ENCODE data around the gene LRRC4. TPM values are rescaled to one million over a fixed set of nuclear protein-coding genes. Genes with fewer than 3 reads are reported as not detected.

The LRRC4 gene
- total RNA-seq, 1 donor from 2014 or later, result 3.8 TPM

DNA sequence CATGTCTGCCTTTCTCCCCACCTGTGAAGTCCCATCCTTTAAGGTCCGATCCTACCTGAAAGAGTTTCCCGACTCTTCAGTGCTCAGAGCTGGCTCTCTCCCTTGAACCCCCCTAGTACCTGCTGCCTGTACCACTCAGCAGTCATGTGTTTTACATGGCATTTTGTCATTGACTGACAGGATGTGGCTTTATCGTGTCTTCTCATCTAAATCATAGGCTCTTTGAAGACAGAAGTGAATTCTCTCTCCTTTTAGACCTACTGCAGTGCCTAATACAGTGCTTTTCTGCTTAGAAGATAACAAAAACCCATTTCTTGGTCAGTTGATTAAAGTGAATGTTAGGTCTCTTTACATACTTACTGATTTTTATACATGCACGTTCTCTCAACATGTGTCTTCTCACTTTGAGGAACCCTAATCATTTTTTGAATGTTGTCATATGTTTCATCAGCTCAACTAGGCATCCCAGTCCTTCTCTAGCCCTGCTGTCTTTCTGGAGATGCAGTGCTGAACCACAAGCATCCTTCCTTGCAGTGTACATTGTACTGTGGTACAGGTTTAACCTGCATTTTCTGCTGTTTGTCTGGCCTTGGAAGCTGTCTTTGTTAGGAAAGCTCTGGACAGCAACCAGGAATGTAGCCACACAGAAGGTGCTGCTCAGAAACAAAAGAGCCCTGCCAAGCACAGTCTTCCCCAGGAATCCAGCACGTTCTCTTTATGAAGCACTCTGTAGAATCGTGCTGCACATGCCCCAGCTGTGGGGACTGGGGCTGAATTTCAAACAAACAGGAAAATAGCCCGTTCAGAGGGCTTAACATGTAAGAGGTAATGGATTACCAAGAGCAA is 28.1 kb upstream of the LRRC4 start:
- no peak for DNase-seq (ENCODE audit: low spot score)

DNA sequence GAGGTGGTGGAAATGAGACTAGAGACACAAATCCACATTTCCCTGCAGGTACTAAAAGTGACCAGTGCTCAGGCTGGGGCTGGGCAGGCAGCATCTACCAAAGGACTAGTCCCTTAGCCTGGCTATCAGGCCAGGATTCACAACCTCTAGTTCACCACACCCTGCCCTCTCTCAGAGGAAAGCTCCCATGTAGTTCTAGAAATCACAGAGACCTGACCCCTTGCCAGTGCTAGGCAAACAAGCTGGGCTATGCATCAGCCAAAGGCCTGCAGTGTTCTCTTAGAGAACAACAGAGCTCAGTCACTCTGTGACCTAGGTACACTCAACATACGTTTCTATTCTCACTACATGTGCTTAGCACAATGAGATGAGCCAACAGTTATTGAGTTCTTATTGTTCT is 26.7 kb upstream of the LRRC4 start:
- no peak for DNase-seq (ENCODE audit: low spot score)

DNA sequence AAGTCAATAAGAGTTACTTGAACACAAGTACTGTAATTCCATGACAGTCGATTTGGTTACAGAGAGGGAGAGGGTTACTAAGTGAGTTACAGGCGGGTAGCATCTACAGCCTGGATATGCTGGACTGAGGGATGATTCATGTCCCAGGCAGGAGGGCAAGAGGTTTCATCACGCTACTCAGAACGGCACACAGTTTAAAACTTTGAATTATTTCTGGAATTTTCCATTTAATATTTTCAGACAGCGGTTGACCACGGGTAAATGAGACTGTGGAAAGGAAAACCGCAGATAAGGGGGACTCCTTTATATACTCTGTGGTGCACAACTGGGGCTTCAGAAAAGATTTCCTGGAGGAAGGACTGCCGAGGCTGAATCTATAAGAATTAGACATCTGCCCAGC is 25.7 kb upstream of the LRRC4 start:
- DNase-seq (ENCODE audit: low spot score), result no peak

DNA sequence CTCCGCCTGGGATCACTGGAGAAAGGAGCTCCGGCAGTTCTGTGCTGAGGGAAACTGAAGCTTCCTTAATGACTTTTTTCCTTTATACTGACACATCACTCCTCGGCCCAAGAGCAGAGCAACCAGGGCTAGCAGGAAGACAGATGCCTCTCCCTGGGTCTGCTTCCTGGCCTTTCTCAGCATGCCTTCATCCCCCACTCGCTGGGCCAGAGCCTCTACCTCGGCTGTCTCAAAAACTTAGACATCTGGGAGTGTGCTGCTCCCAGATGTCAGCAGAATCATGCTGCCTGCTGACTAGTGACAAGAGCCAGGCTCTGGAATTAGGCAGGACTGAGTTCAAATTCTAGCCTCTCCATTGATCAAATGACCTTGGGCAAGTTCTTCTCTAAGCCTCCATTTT is 24.4 kb upstream of the LRRC4 start:
- no peak for DNase-seq (ENCODE audit: low spot score)

DNA sequence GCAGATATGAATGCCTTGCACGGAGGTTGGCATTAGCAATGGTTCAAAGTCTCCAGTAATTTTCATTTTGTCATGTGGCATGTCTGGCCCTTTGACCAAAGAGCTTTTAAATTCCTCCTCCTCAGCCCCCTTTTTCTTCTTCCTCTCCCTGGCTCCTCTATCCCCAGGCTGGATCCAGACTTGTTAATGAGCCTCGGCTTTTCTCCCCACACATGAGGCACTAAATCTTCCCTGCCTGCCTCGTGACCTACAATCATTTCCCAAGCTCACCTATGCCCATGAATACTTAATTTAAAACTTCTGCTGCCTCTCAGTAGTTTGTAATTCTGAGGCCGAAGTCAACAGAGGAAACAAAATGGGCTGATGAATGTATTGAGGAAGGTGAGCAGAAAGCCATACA is 23.3 kb upstream of the LRRC4 start:
- DNase-seq (ENCODE audit: low spot score), result no peak

DNA sequence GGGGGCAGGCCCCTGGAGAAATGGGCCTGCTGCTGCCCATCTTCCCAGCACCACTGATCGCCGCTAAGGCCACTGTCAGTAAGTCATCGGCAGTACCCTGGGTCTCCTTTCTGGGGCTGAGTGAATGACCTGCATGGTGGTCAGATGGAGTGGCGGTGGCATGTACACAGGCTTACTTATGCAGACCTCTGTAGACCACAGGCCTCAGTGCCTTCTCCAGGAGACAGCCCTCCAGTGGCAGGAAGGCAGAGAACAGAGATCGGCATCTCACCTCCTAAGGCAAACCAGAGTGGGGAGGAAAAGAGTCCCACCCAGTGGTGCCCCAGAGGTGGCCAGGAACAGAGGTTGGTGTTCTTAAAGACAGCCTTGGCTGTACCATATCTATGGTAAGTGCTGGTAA is 22.8 kb upstream of the LRRC4 start:
- DNase-seq (ENCODE audit: low spot score), result no peak

DNA sequence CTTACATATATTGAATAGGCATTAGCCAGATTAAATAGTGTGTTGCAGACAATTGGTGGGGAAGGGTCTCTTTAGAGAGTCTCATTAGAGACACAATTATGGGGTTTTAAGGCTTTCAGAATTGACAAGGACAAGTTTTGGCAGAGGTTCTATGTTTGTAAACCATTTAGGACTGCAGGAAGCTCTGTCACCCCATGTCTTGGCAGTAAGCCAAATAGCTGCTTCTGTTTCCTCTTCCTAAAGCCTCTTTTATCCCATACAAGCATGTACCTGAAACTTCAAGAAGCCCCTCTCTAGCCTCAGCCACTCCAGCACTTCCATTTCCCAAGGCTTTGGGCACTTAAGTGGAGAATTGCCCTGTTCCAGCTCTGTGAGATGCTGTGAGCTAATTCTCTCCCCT is 21.8 kb upstream of the LRRC4 start:
- DNase-seq (ENCODE audit: low spot score), result no peak

DNA sequence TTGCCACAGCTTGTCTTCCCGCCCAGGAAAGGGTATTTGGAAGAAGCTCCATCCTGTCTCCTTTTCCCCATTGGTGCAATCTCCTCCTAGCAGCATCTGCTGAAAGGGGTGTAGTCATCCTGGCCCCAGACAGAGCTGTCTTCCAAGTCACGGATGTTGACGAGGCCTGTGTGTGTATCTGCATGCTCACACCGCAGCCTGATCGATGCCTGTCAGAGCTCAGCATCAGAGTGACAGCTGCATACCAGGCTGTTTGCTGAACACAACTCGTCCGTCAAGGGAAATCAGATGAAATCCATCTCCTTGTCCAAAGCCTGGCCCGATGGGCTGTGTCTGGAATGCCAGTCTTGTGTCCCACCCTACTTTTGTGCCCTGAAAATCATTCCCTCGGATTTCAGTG is 21.2 kb upstream of the LRRC4 start:
- no peak for DNase-seq (ENCODE audit: low spot score)

DNA sequence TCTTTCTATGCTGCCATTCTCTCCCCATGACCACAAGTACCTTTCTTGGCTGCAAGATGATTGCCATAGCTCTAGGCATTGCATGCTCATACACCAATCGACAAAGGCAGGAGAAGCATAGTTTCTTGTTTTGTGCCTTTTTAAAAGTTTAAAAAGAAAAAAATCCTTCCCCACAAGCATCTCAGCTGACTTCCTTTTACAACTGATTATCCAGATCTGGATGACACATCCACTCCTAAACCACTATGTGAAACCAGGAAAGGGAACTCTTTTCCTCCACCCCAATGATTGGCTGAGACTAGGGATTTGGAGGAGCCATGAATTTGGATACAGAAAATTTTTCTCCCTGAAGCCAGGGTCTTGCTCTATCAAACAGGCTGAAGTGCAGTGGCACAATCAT is 14.5 kb upstream of the LRRC4 start:
- DNase-seq (ENCODE audit: low spot score), result no peak

DNA sequence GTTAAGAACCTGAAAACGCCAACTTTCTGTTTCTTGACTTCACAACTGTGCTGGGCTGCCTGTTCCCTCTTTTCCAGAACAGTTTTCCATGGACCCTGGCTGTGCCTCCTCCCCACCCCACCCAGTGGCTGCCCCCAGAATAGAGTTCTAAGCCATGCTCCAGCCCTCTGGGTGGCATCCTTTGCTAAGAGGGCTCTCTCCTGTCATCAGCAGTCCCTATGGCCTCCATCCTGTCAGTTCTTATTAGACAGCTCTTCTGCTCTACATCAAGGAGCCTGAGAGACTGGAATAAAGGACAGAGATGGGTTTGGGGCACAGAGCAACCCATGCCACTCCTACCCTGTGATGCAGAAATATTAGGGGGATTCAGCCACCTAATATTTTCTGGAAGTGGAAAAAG is 13.9 kb upstream of the LRRC4 start:
- DNase-seq (ENCODE audit: low spot score), result no peak

DNA sequence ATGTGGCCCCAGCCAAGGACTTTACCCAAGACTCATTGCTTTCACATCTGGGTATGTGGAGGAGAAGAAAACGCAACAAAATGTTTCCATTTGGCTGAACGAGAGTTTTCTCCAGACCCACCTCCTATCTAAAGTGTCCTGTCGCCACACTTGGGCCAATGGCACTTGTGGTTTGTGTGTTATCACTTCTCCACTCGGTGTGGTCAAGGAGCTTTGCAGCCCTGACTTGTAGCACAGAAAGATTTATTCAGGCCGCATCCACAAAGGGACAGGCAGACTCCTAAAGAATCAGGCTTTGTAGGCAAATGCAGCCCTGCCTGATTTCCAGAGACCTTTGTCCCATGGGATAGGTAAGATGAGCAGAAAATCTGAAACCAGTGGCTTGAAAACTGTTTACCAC is 12.8 kb upstream of the LRRC4 start:
- DNase-seq (ENCODE audit: low spot score), result no peak

DNA sequence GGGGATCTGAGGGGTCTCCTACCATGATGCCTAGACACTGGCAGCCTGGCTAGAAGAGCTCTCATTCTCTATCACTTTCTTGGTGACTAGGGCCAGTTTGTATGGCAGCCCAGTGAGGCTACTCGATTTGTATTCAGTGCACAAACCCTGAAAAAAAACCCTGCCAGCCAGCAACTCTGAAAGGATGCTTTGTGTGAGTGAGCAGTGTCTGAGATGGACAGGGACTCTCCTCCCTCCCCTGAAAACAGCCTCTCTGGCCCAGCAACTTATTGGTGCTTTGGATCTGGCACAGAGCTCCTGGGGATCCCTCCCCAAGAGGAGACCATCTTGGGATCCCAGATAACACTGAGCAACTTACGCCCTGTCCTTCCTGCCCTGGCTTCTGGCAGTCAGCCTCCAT is 10.8 kb upstream of the LRRC4 start:
- DNase-seq (ENCODE audit: low spot score), result no peak

DNA sequence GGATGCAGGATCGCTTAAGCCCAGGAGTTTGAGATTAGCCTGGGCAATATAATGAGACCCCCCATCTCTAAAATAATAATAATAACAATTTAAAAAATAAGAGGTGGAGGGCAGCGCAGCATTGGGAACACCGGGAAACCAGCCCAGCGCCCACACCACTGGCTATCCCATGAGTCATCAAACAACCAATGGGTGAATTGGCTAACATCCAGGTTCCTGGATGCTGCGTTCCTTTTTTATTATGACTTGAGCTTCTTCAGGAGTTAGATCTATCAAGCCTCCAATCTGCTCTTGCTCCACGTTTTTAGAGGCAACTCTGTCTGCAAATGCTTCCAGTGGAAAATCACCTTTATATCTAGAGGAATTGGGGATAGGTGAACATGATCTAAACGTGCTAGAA is 10.0 kb upstream of the LRRC4 start:
- no peak for DNase-seq (ENCODE audit: low spot score)

DNA sequence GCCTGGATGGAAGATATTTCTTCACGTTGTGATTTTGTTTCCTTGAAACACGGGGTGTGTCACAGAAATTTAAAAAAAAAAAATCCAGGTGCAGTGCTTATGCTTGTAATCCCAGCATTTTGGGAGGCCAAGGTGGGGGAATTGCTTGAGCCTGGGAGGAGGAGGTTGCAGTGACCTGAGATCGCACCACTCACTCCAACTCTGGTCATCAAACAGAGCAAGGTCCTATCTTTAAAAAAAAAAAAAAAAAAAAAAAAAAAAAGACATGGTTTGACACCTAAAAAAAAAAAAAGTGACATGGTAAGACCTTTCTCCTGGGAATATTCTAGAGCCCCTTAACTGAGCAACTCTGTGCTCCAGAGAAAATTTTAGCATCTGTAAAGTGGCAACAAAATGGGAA is 9.0 kb upstream of the LRRC4 start:
- DNase-seq (ENCODE audit: low spot score), result no peak

DNA sequence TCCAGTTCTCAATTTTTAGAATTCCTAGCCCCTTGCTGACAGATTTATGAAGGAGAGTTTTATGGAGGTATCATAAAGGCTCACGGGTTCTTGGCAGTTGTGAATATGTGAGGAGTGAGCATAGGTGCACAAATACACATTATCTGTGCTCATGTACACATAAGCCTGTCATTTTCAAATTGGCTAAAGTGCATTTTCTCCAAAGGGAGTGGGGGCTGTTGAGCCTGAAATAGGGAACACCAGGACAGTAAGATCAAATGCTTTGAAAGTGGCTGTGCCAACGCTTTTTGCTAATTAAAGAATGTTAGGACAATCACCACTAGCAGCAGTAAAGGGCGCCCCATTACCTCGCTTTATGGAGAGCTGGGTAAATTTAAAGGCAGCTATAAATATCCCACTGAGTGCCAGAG is 8.3 kb upstream of the LRRC4 start:
- DNase-seq (ENCODE audit: low spot score), result no peak

DNA sequence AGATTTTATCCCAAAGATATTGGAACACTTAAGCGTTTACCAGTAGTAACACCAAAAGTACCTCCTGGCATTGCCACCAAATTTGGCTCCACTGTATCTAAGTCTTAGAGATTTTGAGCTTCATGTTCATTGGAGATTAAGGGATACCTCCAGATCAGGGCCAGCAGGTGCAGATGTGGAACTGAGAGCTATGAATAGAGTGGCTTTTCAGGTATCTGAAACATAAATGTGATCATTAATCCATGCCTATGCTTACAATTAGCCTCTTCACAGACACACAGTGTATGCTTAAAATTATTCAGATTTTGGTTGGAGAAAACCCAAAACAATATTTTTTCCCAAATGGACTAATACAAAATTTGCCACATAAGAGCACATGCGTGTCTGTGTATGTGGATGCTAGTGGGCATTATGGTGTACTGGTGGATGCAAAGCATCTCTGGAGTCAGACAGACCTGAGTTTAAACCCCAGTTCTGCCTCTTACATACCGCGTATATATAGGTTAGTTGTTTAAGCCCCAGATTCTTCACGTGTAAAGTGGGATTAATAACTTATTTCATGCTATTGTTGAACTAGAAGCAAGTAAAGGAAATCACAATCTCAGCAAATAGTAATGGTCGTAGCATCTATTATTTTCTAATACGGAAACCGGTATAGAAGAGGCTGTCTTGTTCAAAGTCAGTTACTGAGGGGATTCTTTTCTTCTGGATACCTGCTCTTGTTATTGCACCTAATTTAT is 6.8 kb upstream of the LRRC4 start:
- DNase-seq (ENCODE audit: low spot score), result no peak

DNA sequence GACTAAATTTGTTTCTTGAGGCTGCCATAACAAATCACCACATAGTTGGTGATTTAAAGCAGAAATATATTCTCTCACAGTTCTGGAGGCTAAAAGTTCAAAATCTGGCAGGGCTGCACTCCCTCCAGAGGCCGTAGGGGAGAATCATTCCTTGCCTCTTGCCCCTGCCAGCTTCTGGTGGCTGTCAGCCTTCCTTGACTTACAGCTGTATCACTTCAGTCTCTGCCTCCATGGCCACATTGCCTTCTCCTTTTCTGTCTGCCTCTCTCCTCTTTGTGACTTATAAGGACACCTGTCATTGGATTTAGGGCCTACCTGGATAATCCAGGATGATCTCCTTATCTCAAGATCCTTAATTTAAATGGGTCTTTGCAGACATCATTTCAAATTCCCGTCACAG is 5.8 kb upstream of the LRRC4 start:
- DNase-seq (ENCODE audit: low spot score), result no peak

DNA sequence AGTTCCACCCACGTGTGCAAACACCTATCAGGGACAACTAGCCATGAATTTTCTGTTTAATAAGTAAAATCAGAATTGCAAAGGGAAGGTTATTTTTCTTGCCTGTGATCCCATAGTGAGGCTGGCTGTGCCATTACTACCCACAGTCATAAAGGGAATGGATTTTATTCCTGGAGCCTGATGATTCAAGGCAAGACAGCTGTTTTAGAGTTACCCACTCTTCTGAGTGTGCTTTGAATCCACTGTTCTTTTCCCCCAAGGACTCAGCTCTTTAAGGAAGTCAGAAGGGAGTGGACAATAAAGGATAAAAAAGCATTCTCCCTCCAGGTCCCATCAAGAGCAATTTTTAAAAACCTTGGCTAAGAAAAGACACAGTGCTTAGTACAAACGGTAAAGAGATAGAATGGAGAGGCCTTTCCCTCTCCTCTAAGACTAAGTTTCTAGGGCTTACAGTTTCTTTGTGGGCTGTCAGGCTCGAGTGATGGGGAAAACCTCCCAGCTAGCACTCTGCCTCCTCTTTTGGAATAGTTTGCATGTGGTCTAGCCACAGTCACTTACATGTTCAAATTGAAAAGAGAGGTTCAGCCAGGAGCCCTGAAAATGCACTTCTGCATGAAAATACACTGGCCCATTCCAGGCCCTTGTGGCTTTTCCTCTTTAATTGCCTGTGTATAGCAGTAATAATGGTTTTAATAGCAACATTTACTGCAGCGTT is 5.1 kb upstream of the LRRC4 start:
- DNase-seq (ENCODE audit: low spot score), result no peak

DNA sequence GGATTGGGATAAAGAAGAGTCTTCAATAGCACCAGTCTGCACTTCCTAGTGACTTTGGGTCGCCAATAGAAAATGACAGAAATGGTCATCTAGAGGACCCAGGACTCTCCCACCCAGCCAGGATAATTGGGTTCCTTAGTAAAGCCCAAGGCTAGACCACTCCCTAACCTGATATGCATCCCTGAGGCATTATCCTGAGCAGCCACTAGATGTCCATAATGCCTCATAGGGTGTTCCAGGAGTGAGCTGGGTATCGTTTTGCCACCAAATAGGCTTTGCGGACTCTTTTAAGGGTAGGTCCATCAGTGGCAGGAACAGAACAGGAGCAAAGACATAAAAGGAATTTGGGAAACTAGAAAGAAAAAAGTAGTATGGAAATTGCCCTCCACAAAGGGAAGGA is 4.5 kb upstream of the LRRC4 start:
- no peak for DNase-seq (ENCODE audit: low spot score)

DNA sequence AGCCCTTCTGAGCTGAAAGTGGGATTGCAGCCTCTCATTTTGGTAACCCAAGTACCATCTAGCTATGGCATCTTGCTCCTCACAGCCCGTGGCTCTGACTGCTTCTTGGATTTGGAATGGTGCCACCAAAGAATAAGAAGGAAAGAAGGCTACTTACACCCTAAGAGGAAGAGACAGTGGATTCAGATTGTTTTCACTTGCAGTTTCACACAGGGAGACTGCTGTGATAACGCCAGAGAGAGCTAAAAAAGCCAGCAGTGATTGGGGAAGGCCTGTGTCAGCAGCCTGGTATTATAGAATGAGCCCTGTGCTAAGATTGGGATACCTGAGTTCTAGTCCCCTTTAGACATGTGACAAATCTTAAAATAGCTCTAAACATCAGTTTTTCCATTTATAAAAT is 3.6 kb upstream of the LRRC4 start:
- DNase-seq (ENCODE audit: low spot score), result no peak

DNA sequence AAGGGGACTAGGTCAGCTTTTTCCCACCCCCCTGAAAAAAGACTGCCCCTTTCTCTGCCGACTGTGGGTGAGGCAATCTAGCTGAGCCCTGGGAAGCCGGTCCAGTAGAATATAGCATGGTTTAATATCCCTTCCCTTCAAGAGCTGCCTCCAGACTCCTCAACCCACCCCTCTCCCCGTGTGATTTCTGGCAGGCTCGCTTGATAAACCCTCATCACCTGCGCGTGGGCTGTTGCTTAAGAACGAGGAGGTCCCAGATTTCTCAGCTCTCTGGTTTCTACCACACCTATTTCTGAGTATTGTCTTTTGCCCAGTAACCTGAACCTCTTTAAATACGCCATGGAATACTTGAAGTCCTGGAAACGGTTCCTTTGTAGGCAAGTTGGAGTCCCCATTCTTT is 2.0 kb upstream of the LRRC4 start:
- no peak for DNase-seq (ENCODE audit: low spot score)

DNA sequence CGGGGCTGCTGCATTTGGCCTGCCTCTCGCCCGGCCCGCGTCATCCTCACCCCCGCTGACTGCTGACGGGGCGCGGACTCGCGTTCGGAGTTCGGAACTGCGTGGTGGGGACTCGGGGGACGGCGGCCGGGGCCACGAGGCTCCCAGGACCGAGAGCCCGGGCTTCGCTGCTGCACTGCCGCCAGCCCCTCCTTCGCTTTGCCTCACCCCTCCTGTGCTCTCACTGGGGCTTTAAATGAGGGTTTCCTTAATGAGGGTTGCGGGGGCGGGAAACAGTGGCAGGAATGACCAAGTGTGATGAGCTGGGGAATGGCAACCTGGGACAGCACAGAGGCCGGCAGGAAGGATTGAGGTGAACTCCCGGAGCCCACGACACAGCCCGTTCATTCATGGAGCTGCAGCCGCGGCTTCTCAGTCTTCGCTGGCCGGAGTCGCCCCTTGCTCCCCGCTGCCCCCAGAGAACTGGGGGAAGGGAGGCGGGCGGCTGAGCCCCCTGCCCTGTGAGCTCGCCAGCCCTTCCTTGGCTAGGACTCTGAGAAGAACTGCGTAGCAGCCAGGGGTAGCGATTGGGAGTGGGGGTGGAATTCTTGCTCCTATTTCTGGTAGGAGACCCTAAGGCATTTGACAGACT is 1.5 kb upstream of the LRRC4 start:
- no peak for DNase-seq (ENCODE audit: low spot score)

All from mucosa of gallbladder (tissue), 1 donor.